WTC11 (cell line): ENCODE measurements around the gene STAU1.

Experiments
- CTCF ChIP-seq: fragments of 200-600 bp; IDR thresholded peaks from 2 replicates; pipeline ENCODE4 v1.8.0; 2022; ENCODE audit warnings: antibody characterized with exemption
- FOXP4 ChIP-seq: sonication (generic); formaldehyde crosslinking; IDR thresholded peaks from 2 replicates; pipeline ENCODE4 v1.8.0; 2022; ENCODE audit warnings: mild to moderate bottlenecking, missing genetic modification reagents
- SP1 ChIP-seq: sonication (generic); formaldehyde crosslinking; conservative IDR thresholded peaks from 2 replicates; pipeline ENCODE4 v1.8.1; 2022; ENCODE audit warnings: missing genetic modification reagents

- no peak for TF ChIP-seq CTCF
- no peak for TF ChIP-seq SP1 (CRISPR knock-in tag)
- TF ChIP-seq FOXP4: no peak
Observed at GRCh38 chr20:49214571-49214970, 26.4 kb upstream of the STAU1 start.
